ENCODE results near the gene NECTIN4. TPM values are rescaled to one million over a fixed set of nuclear protein-coding genes. Genes with fewer than 3 reads are reported as not detected.

The NECTIN4 gene
- total RNA-seq, 2 experiments from 2014 or later, result not detected

DNA sequence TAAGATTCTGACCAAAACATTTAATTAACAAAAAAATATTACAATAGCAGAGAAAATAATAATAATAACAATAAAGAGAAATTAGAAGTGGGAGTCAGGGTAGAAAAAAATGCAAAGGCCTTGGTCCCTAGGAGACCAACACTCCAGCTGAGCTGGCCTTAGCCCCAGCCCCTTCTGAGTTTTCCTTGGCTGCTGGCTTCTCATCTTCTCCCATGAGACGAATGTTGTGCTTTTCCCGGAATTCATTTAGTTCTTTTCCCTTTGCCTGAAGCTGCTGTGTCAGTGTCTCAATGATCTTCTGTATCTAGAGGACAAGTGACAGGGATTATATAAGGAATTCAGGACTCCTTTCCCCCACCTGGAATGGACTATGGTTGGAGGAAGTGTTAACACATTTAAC is 11.2 kb upstream of the NECTIN4 start:
- H3K9me3 Mint-ChIP-seq, result no peaks in the 10 kb centered on the region
- no peak for DNase-seq
- H3K27ac Mint-ChIP-seq, result no peak overlapping the region
- H3K27me3 Mint-ChIP-seq, result no peaks in the 10 kb centered on the region
- peaks cover 25% of the 10 kb centered on the region for H3K4me1 Mint-ChIP-seq
- ChIA-PET CTCF (interaction anchor here (0.8 to 2.3 kb wide), 4 partner anchors 29 to 149 kb away, joined by 3 to 6 read pairs (median 3); no protein-coding TSS in a partner anchor), POLR2A (interaction anchor here (1.5 to 9.5 kb wide), 4 partner anchors 16 to 54 kb away, joined by 3 to 142 read pairs (median 52); partner anchors contain the start of genes ARHGAP30, NIT1, PFDN2 and USF1)
- H3K4me3 Mint-ChIP-seq, result no peak overlapping the region
- peaks cover 29% of the 10 kb centered on the region for H3K36me3 Mint-ChIP-seq (ENCODE audit: low read depth)

DNA sequence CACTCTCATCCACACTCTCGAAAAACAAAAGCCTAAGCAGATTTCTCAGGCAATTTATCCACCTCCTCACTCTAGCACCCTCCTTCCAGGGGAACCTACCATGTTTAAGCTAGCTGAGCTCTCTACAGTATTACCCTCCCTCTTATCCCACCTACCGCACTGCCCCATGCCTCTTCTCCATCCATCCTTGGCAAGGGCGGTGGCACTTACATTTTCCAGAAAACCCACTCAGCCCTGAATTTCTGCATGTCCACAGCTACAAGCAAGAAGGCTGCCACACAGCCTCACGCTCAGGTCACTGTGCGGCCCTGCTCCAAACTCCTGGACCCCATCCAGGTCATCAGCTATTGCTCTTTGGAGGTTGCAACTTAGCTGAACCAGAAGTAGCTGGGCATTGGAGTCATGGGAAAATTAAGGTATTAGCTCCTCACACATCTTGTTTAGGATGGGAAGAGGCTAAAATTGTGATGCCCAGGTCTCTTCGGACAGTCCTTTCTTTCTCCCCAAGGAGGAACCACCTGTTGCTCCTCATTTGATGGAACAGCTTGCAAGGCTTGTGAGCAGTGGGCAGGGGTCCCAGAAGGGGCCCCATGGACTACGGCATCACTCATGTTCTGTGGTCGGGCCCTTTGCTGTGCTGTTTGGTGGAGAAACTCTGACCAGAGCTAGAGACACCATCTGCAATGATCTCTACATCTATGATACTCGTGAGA is 9.9 kb upstream of the NECTIN4 start:
- ChIA-PET CTCF (interaction anchor here (0.9 to 7.5 kb wide), 11 partner anchors 13 to 147 kb away, joined by 3 to 128 read pairs (median 6); partner anchors contain the start of genes ARHGAP30, NIT1, PFDN2 and PPOX), POLR2A (interaction anchor here (1.0 to 9.5 kb wide), 7 partner anchors 18 to 255 kb away, joined by 3 to 142 read pairs (median 13); partner anchors contain the start of genes ARHGAP30, F11R, NIT1 and PFDN2)
- DNase-seq, result no peak
- Mint-ChIP-seq H3K36me3 (ENCODE audit: low read depth) (peaks cover 29% of the 10 kb centered on the region), H3K9me3 (no peaks in the 10 kb centered on the region), H3K4me1 (peaks cover 23% of the 10 kb centered on the region), H3K27me3 (peaks cover 4% of the 10 kb centered on the region), H3K4me3 (peak overlapping the region; percentile 68), H3K27ac (peak overlapping the region; percentile 58)

GRCh38 chr1:161098210-161099068 is 9.1 kb upstream of the NECTIN4 start, which contains the start of gene KLHDC9:
KLHDC9 (plus strand) TSS chr1:161098361; CDS start chr1:161098536, 175 bp downstream.
- Mint-ChIP-seq H3K27ac (peak within 1 kb of the TSS; percentile 69), H3K4me3 (peak within 1 kb of the TSS; percentile 85), H3K9me3 (no peaks in the 10 kb centered on the region), H3K36me3 (ENCODE audit: low read depth) (peaks cover 29% of the 10 kb centered on the region), H3K4me1 (peaks cover 23% of the 10 kb centered on the region), H3K27me3 (peaks cover 6% of the 10 kb centered on the region)
- ChIA-PET CTCF (interaction anchor here (0.6 to 7.5 kb wide), 28 partner anchors 10 to 429 kb away, joined by 3 to 128 read pairs (median 6); partner anchors contain the start of genes ARHGAP30, DEDD, F11R and ITLN2), POLR2A (interaction anchor here (0.6 to 9.5 kb wide), 16 partner anchors 11 to 254 kb away, joined by 3 to 142 read pairs (median 4); partner anchors contain the start of genes ARHGAP30, F11R, NIT1 and PFDN2)
- DNase-seq, result peak; percentile 81

- ChIA-PET POLR2A (interaction anchor here (0.9 to 9.5 kb wide), 6 partner anchors 27 to 80 kb away, joined by 3 to 142 read pairs (median 8); partner anchors contain the start of genes ARHGAP30, B4GALT3, F11R and TSTD1), CTCF (interaction anchor here (0.6 to 7.5 kb wide), 18 partner anchors 8 to 262 kb away, joined by 3 to 128 read pairs (median 8); partner anchors contain the start of genes ARHGAP30, DEDD, NECTIN4 and NIT1)
- no peak overlapping the region for H3K4me3 Mint-ChIP-seq
- peaks cover 6% of the 10 kb centered on the region for H3K27me3 Mint-ChIP-seq
- H3K9me3 Mint-ChIP-seq, result no peaks in the 10 kb centered on the region
- peaks cover 39% of the 10 kb centered on the region for H3K4me1 Mint-ChIP-seq
- peaks cover 24% of the 10 kb centered on the region for H3K36me3 Mint-ChIP-seq (ENCODE audit: low read depth)
- DNase-seq, result no peak
- H3K27ac Mint-ChIP-seq, result no peak overlapping the region
Observed at GRCh38 chr1:161096530-161096929, 7.2 kb upstream of the NECTIN4 start.

GRCh38 chr1:161096015-161096414 is 6.7 kb upstream of the NECTIN4 start:
- Mint-ChIP-seq H3K4me1 (peaks cover 40% of the 10 kb centered on the region), H3K9me3 (no peaks in the 10 kb centered on the region), H3K4me3 (no peak overlapping the region), H3K36me3 (ENCODE audit: low read depth) (peaks cover 21% of the 10 kb centered on the region), H3K27me3 (peaks cover 6% of the 10 kb centered on the region), H3K27ac (no peak overlapping the region)
- ChIA-PET POLR2A (interaction anchor here (7.2 to 9.5 kb wide), 2 partner anchors 27 to 50 kb away, joined by 78 to 142 read pairs; partner anchors contain the start of genes ARHGAP30 and USF1), CTCF (interaction anchor here (1.2 to 7.5 kb wide), 10 partner anchors 11 to 102 kb away, joined by 3 to 128 read pairs (median 17); partner anchors contain the start of genes ARHGAP30, DEDD, TSTD1 and USF1)
- no peak for DNase-seq

- Mint-ChIP-seq H3K27me3 (peaks cover 6% of the 10 kb centered on the region), H3K4me3 (no peak overlapping the region), H3K9me3 (no peaks in the 10 kb centered on the region), H3K27ac (no peak overlapping the region), H3K4me1 (peaks cover 46% of the 10 kb centered on the region), H3K36me3 (ENCODE audit: low read depth) (peaks cover 19% of the 10 kb centered on the region)
- CTCF ChIA-PET, result interaction anchor here (0.7 to 7.5 kb wide), 5 partner anchors 23 to 98 kb away, joined by 4 to 128 read pairs (median 34); partner anchors contain the start of genes ARHGAP30, NIT1, PFDN2 and TSTD1
- POLR2A ChIA-PET, result interaction anchor here (1.1 to 9.5 kb wide), 3 partner anchors 9 to 49 kb away, joined by 3 to 142 read pairs (median 78); partner anchors contain the start of genes ARHGAP30 and USF1
- no peak for DNase-seq
Observed at GRCh38 chr1:161095230-161095629, 5.9 kb upstream of the NECTIN4 start.

GRCh38 chr1:161094481-161094880 is 5.1 kb upstream of the NECTIN4 start:
- no peak for DNase-seq
- Mint-ChIP-seq H3K9me3 (no peaks in the 10 kb centered on the region), H3K27ac (no peak overlapping the region), H3K27me3 (peaks cover 6% of the 10 kb centered on the region), H3K36me3 (ENCODE audit: low read depth) (peaks cover 13% of the 10 kb centered on the region), H3K4me3 (no peak overlapping the region), H3K4me1 (peaks cover 46% of the 10 kb centered on the region)
- POLR2A ChIA-PET, result interaction anchor here (0.6 to 9.5 kb wide), 4 partner anchors 9 to 55 kb away, joined by 3 to 142 read pairs (median 40); partner anchors contain the start of genes ARHGAP30 and USF1
- CTCF ChIA-PET, result interaction anchor here (0.7 to 7.5 kb wide), 5 partner anchors 16 to 97 kb away, joined by 3 to 128 read pairs (median 30); partner anchors contain the start of genes ARHGAP30, NIT1, PFDN2 and USF1

- POLR2A ChIA-PET, result interaction anchor here (0.8 to 9.5 kb wide), 3 partner anchors 20 to 25 kb away, joined by 3 to 142 read pairs (median 4); partner anchors contain the start of genes ARHGAP30, NIT1 and PFDN2
- no peak overlapping the region for H3K4me3 Mint-ChIP-seq
- peaks cover 34% of the 10 kb centered on the region for H3K4me1 Mint-ChIP-seq
- peak; percentile 27 for DNase-seq
- no peaks in the 10 kb centered on the region for H3K9me3 Mint-ChIP-seq
- CTCF ChIA-PET, result interaction anchor here (0.7 to 7.5 kb wide), 4 partner anchors 22 to 139 kb away, joined by 3 to 128 read pairs (median 3); partner anchors contain the start of genes ARHGAP30 and TSTD1
- peaks cover 6% of the 10 kb centered on the region for H3K27me3 Mint-ChIP-seq
- H3K27ac Mint-ChIP-seq, result no peak overlapping the region
- peaks cover 2% of the 10 kb centered on the region for H3K36me3 Mint-ChIP-seq (ENCODE audit: low read depth)
Observed at GRCh38 chr1:161092621-161093028, 3.3 kb upstream of the NECTIN4 start.

GRCh38 chr1:161091796-161092507 is 2.6 kb upstream of the NECTIN4 start:
- CTCF ChIA-PET, result interaction anchor here (0.7 to 7.5 kb wide), 3 partner anchors 21 to 95 kb away, joined by 3 to 128 read pairs (median 3); partner anchors contain the start of genes ARHGAP30 and TSTD1

GRCh38 chr1:161091093-161091492 is 1.7 kb upstream of the NECTIN4 start:
- H3K36me3 Mint-ChIP-seq (ENCODE audit: low read depth), result no peaks in the 10 kb centered on the region
- POLR2A ChIA-PET, result interaction anchor here (3.3 kb wide), 1 partner anchor 23 kb away, joined by 20 read pairs; the partner anchor contains the start of gene ARHGAP30
- H3K4me1 Mint-ChIP-seq, result peaks cover 23% of the 10 kb centered on the region
- no peak for DNase-seq
- no peak overlapping the region for H3K4me3 Mint-ChIP-seq
- H3K27ac Mint-ChIP-seq, result no peak overlapping the region
- CTCF ChIA-PET, result no interaction called here
- H3K27me3 Mint-ChIP-seq, result peaks cover 6% of the 10 kb centered on the region
- no peaks in the 10 kb centered on the region for H3K9me3 Mint-ChIP-seq

More at GRCh38 chr1:161091796-161092507, 2.6 kb upstream of the NECTIN4 start:
- POLR2A ChIA-PET, result interaction anchor here (0.8 to 1.0 kb wide), 2 partner anchors 20 to 26 kb away, joined by 3 to 4 read pairs; partner anchors contain the start of genes NIT1 and PFDN2
- DNase-seq, result no peak
- no peak overlapping the region for H3K4me3 Mint-ChIP-seq
- peaks cover 6% of the 10 kb centered on the region for H3K27me3 Mint-ChIP-seq
- no peaks in the 10 kb centered on the region for H3K36me3 Mint-ChIP-seq (ENCODE audit: low read depth)
- H3K9me3 Mint-ChIP-seq, result no peaks in the 10 kb centered on the region
- peaks cover 28% of the 10 kb centered on the region for H3K4me1 Mint-ChIP-seq
- H3K27ac Mint-ChIP-seq, result no peak overlapping the region

DNA sequence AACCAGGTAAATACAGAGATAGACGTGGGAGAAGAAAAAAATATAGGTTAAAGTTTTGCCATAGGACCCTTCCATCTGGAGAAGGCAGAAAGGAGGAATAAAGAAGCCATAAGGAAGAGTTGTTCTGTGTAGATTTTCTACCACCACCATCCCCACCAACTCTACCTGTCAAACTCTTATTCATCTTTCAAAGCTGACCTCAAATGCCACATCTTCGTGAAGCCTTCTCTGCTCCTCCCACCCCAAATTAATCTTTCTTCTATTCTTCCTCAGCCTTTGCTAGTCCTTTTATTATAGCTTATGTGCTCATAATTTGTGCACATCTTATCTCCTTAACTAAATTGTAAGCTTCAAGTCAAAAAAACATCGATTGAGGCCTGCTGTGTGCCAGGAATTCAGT is 1.3 kb upstream of the NECTIN4 start:
- H3K27ac Mint-ChIP-seq, result no peak overlapping the region
- no peaks in the 10 kb centered on the region for H3K36me3 Mint-ChIP-seq (ENCODE audit: low read depth)
- no peak overlapping the region for H3K4me3 Mint-ChIP-seq
- no peaks in the 10 kb centered on the region for H3K9me3 Mint-ChIP-seq
- DNase-seq, result no peak
- ChIA-PET CTCF (no interaction called here), POLR2A (interaction anchor here (3.3 kb wide), 1 partner anchor 22 kb away, joined by 20 read pairs; the partner anchor contains the start of gene ARHGAP30)
- H3K4me1 Mint-ChIP-seq, result peaks cover 23% of the 10 kb centered on the region
- peaks cover 6% of the 10 kb centered on the region for H3K27me3 Mint-ChIP-seq
